Activated CD8-positive, alpha-beta memory T cell treated with anti-CD3 and anti-CD28 coated beads, Interleukin-2, amount 10 ng/mL, durations not matched to agents 7 days and 5 days (primary cell): ENCODE results near the gene CCDC60. TPM values are rescaled to one million over a fixed set of nuclear protein-coding genes. Genes with fewer than 3 reads are reported as not detected.

ENCODE experiments used
- ATAC-seq: fragments of 150-1000 bp; cut with Tn5 transposase; one replicate; pipeline ENCODE4 v1.10.0; 2021; ENCODE audit warnings: moderate library complexity
- CTCF ChIA-PET: fragments of 350-600 bp; sonication (Branson Sonifier 250); formaldehyde crosslinking; loops from one replicate; lab custom pipeline; 2021; ENCODE audit warnings: antibody characterized with exemption; lab: Charles Lee
- DNase-seq: peaks from one replicate; pipeline ENCODE4 v3.0.0-alpha.2; 2020
- H3K27ac Mint-ChIP-seq: one replicate; pipeline ENCODE4 v1.8.0; 2021; ENCODE audit warnings: mild to moderate bottlenecking, mixed read lengths
- H3K27me3 Mint-ChIP-seq: one replicate; pipeline ENCODE4 v1.8.0; 2021; ENCODE audit warnings: mixed read lengths
- H3K36me3 Mint-ChIP-seq: one replicate; pipeline ENCODE4 v1.8.0; 2021; ENCODE audit warnings: mild to moderate bottlenecking, mixed read lengths
- H3K4me1 Mint-ChIP-seq: one replicate; pipeline ENCODE4 v1.8.0; 2021; ENCODE audit warnings: mixed read lengths
- H3K4me3 Mint-ChIP-seq: one replicate; pipeline ENCODE4 v1.8.0; 2021; ENCODE audit warnings: mild to moderate bottlenecking, moderate library complexity, mixed read lengths
- H3K9me3 Mint-ChIP-seq: one replicate; pipeline ENCODE4 v1.8.0; 2022; ENCODE audit warnings: low read depth, mixed read lengths
- total RNA-seq, 2 experiments: library from RNA; stranded (reverse); gene quantifications; one replicate each; pipeline ENCODE4 v1.2.3, GENCODE V29; 2021

The CCDC60 gene
- total RNA-seq = not detected

GRCh38 chr12:119334430-119335170, at the start of gene CCDC60:
Gene CCDC60 (plus strand): TSS chr12:119334729. CDS start chr12:119335177, 448 bp downstream.
- H3K27ac Mint-ChIP-seq = no peak within 1 kb of the TSS
- DNase-seq = no peak
- no peak for ATAC-seq
- H3K4me1 Mint-ChIP-seq = no peaks in the 10 kb centered on the region
- no peak within 1 kb of the TSS for H3K4me3 Mint-ChIP-seq
- CTCF ChIA-PET = no interaction called here
- H3K27me3 Mint-ChIP-seq = peaks cover 4% of the 10 kb centered on the region
- peaks cover 3% of the 10 kb centered on the region for H3K9me3 Mint-ChIP-seq
- H3K36me3 Mint-ChIP-seq = no peaks in the 10 kb centered on the region

- H3K4me3 Mint-ChIP-seq = no peak overlapping the region
- CTCF ChIA-PET = no interaction called here
- H3K27me3 Mint-ChIP-seq = no peaks in the 10 kb centered on the region
- no peaks in the 10 kb centered on the region for H3K4me1 Mint-ChIP-seq
- no peaks in the 10 kb centered on the region for H3K36me3 Mint-ChIP-seq
- no peak overlapping the region for H3K27ac Mint-ChIP-seq
- no peak for DNase-seq
- H3K9me3 Mint-ChIP-seq = no peaks in the 10 kb centered on the region
- no peak for ATAC-seq
Observed at GRCh38 chr12:119288576-119288975, 46.0 kb upstream of the CCDC60 start.

- DNase-seq (no peak), ATAC-seq (no peak)
- H3K4me1 Mint-ChIP-seq = no peaks in the 10 kb centered on the region
- no peaks in the 10 kb centered on the region for H3K27me3 Mint-ChIP-seq
- CTCF ChIA-PET = interaction anchor here (1.5 kb wide), 1 partner anchor 28 kb away, joined by 3 read pairs; no protein-coding TSS in a partner anchor
- no peaks in the 10 kb centered on the region for H3K36me3 Mint-ChIP-seq
- H3K4me3 Mint-ChIP-seq = no peak overlapping the region
- no peak overlapping the region for H3K27ac Mint-ChIP-seq
- H3K9me3 Mint-ChIP-seq = no peaks in the 10 kb centered on the region
Observed at GRCh38 chr12:119292893-119293630, 41.5 kb upstream of the CCDC60 start.

GRCh38 chr12:119294211-119294610, 40.3 kb upstream of the CCDC60 start:
- Mint-ChIP-seq H3K4me3 (no peak overlapping the region), H3K9me3 (no peaks in the 10 kb centered on the region), H3K4me1 (no peaks in the 10 kb centered on the region), H3K27me3 (no peaks in the 10 kb centered on the region), H3K36me3 (no peaks in the 10 kb centered on the region), H3K27ac (no peak overlapping the region)
- DNase-seq (no peak), ATAC-seq (no peak)
- CTCF ChIA-PET = no interaction called here

GRCh38 chr12:119296535-119296934, 38.0 kb upstream of the CCDC60 start:
- Mint-ChIP-seq H3K36me3 (no peaks in the 10 kb centered on the region), H3K27ac (no peak overlapping the region), H3K9me3 (no peaks in the 10 kb centered on the region), H3K4me3 (no peak overlapping the region), H3K4me1 (no peaks in the 10 kb centered on the region), H3K27me3 (no peaks in the 10 kb centered on the region)
- CTCF ChIA-PET = no interaction called here
- DNase-seq = no peak
- no peak for ATAC-seq

GRCh38 chr12:119299130-119299529, 35.4 kb upstream of the CCDC60 start:
- no peaks in the 10 kb centered on the region for H3K4me1 Mint-ChIP-seq
- H3K9me3 Mint-ChIP-seq = no peaks in the 10 kb centered on the region
- CTCF ChIA-PET = no interaction called here
- no peak overlapping the region for H3K4me3 Mint-ChIP-seq
- no peaks in the 10 kb centered on the region for H3K27me3 Mint-ChIP-seq
- no peaks in the 10 kb centered on the region for H3K36me3 Mint-ChIP-seq
- no peak overlapping the region for H3K27ac Mint-ChIP-seq
- DNase-seq = no peak
- ATAC-seq = no peak

- ATAC-seq = no peak
- Mint-ChIP-seq H3K27me3 (no peaks in the 10 kb centered on the region), H3K27ac (no peak overlapping the region), H3K36me3 (no peaks in the 10 kb centered on the region), H3K4me1 (no peaks in the 10 kb centered on the region), H3K4me3 (no peak overlapping the region), H3K9me3 (no peaks in the 10 kb centered on the region)
- CTCF ChIA-PET = no interaction called here
- DNase-seq = no peak
Observed at GRCh38 chr12:119301379-119301778, 33.1 kb upstream of the CCDC60 start.

- CTCF ChIA-PET = interaction anchor here (0.7 kb wide), 1 partner anchor 50 kb away, joined by 3 read pairs; no protein-coding TSS in a partner anchor
- ATAC-seq (no peak), DNase-seq (no peak)
- H3K27ac Mint-ChIP-seq = no peak overlapping the region
- H3K4me3 Mint-ChIP-seq = no peak overlapping the region
- no peaks in the 10 kb centered on the region for H3K27me3 Mint-ChIP-seq
- H3K4me1 Mint-ChIP-seq = no peaks in the 10 kb centered on the region
- H3K9me3 Mint-ChIP-seq = no peaks in the 10 kb centered on the region
- no peaks in the 10 kb centered on the region for H3K36me3 Mint-ChIP-seq
Observed at GRCh38 chr12:119302451-119303080, 32.0 kb upstream of the CCDC60 start.

GRCh38 chr12:119306593-119306992, 27.9 kb upstream of the CCDC60 start:
- no peaks in the 10 kb centered on the region for H3K36me3 Mint-ChIP-seq
- no peak overlapping the region for H3K27ac Mint-ChIP-seq
- no peak for ATAC-seq
- no peaks in the 10 kb centered on the region for H3K9me3 Mint-ChIP-seq
- H3K4me1 Mint-ChIP-seq = no peaks in the 10 kb centered on the region
- H3K27me3 Mint-ChIP-seq = no peaks in the 10 kb centered on the region
- CTCF ChIA-PET = no interaction called here
- no peak overlapping the region for H3K4me3 Mint-ChIP-seq
- no peak for DNase-seq

GRCh38 chr12:119307747-119308146, 26.8 kb upstream of the CCDC60 start:
- no peaks in the 10 kb centered on the region for H3K27me3 Mint-ChIP-seq
- no peak overlapping the region for H3K27ac Mint-ChIP-seq
- H3K9me3 Mint-ChIP-seq = no peaks in the 10 kb centered on the region
- H3K36me3 Mint-ChIP-seq = no peaks in the 10 kb centered on the region
- no peak for ATAC-seq
- CTCF ChIA-PET = no interaction called here
- no peaks in the 10 kb centered on the region for H3K4me1 Mint-ChIP-seq
- no peak for DNase-seq
- H3K4me3 Mint-ChIP-seq = no peak overlapping the region

GRCh38 chr12:119308708-119309456, 25.6 kb upstream of the CCDC60 start:
- Mint-ChIP-seq H3K4me1 (no peaks in the 10 kb centered on the region), H3K27me3 (no peaks in the 10 kb centered on the region), H3K36me3 (no peaks in the 10 kb centered on the region), H3K27ac (no peak overlapping the region), H3K4me3 (no peak overlapping the region), H3K9me3 (no peaks in the 10 kb centered on the region)
- DNase-seq = no peak
- CTCF ChIA-PET = no interaction called here
- ATAC-seq = no peak

- CTCF ChIA-PET = interaction anchor here (0.9 to 2.5 kb wide), 2 partner anchors 14 to 102 kb away, joined by 3 to 7 read pairs; no protein-coding TSS in a partner anchor
- Mint-ChIP-seq H3K4me1 (no peaks in the 10 kb centered on the region), H3K4me3 (no peak overlapping the region), H3K9me3 (no peaks in the 10 kb centered on the region), H3K27ac (no peak overlapping the region), H3K27me3 (no peaks in the 10 kb centered on the region), H3K36me3 (no peaks in the 10 kb centered on the region)
- DNase-seq (no peak), ATAC-seq (no peak)
Observed at GRCh38 chr12:119311878-119312277, 22.7 kb upstream of the CCDC60 start.

GRCh38 chr12:119312904-119313303, 21.6 kb upstream of the CCDC60 start:
- DNase-seq (no peak), ATAC-seq (no peak)
- Mint-ChIP-seq H3K36me3 (no peaks in the 10 kb centered on the region), H3K4me3 (no peak overlapping the region), H3K27ac (no peak overlapping the region), H3K27me3 (no peaks in the 10 kb centered on the region), H3K4me1 (no peaks in the 10 kb centered on the region), H3K9me3 (no peaks in the 10 kb centered on the region)
- CTCF ChIA-PET = interaction anchor here (2.5 kb wide), 1 partner anchor 101 kb away, joined by 7 read pairs; no protein-coding TSS in a partner anchor
